Astrocyte (in vitro differentiated cells and primary cell): ENCODE measurements around the gene LAMA5. TPM values are rescaled to one million over a fixed set of nuclear protein-coding genes. Genes with fewer than 3 reads are reported as not detected.

Source experiments
- DNase-seq: peaks from one replicate; pipeline ENCODE4 v3.0.0-alpha.2; 2010; ENCODE audit warnings: low read depth
- FAIRE-seq: peaks from 2 replicates; lab custom pipeline; 2011; peaks lifted over from hg19 to GRCh38; lab: Jason Lieb, UNC
- H2AFZ ChIP-seq: 2 replicates; pipeline ENCODE4 v1.6.0; 2012; ENCODE audit warnings: low read depth, low read length, inconsistent platforms
- H3K27ac ChIP-seq: 2 replicates; pipeline ENCODE4 v1.5.1; 2011; ENCODE audit warnings: low read depth, low read length, inconsistent platforms
- H3K27me3 ChIP-seq: 2 replicates; pipeline ENCODE4 v1.6.0; 2011; ENCODE audit warnings: low read length, inconsistent platforms; ENCODE audit not compliant: insufficient read depth
- H3K36me3 ChIP-seq: 2 replicates; pipeline ENCODE4 v1.5.1; 2011; ENCODE audit warnings: low read length, inconsistent platforms; ENCODE audit not compliant: insufficient read depth
- H3K4me1 ChIP-seq: 2 replicates; pipeline ENCODE4 v1.5.1; 2011; ENCODE audit warnings: low read length, inconsistent platforms; ENCODE audit not compliant: insufficient read depth
- H3K4me2 ChIP-seq: 2 replicates; pipeline ENCODE4 v1.6.0; 2012; ENCODE audit warnings: low read length, inconsistent platforms
- H3K4me3 ChIP-seq: 2 replicates; pipeline ENCODE4 v1.5.1; 2011; ENCODE audit warnings: low read depth, mild to moderate bottlenecking, low read length, inconsistent platforms; ENCODE audit not compliant: insufficient read depth
- H3K79me2 ChIP-seq: 2 replicates; pipeline ENCODE4 v1.6.0; 2012; ENCODE audit warnings: mild to moderate bottlenecking, low read length, inconsistent platforms; ENCODE audit not compliant: insufficient read depth
- H3K9ac ChIP-seq: 2 replicates; pipeline ENCODE4 v1.6.0; 2012; ENCODE audit warnings: mild to moderate bottlenecking, low read length, inconsistent platforms
- H3K9me3 ChIP-seq: 2 replicates; pipeline ENCODE4 v1.5.1; 2012; ENCODE audit warnings: low read depth, mild to moderate bottlenecking, low read length, inconsistent platforms; ENCODE audit not compliant: insufficient read depth
- H4K20me1 ChIP-seq: 2 replicates; pipeline ENCODE4 v1.6.0; 2012; ENCODE audit warnings: low read length, inconsistent platforms; ENCODE audit not compliant: insufficient read depth
- H3K27ac Mint-ChIP-seq: one replicate; pipeline ENCODE4 v1.8.0; 2021; ENCODE audit warnings: mild to moderate bottlenecking, mixed read lengths; ENCODE audit not compliant: unreplicated experiment
- H3K27me3 Mint-ChIP-seq: one replicate; pipeline ENCODE4 v1.8.0; 2021; ENCODE audit warnings: low read depth, mixed read lengths; ENCODE audit not compliant: unreplicated experiment
- H3K36me3 Mint-ChIP-seq: one replicate; pipeline ENCODE4 v1.8.0; 2021; ENCODE audit warnings: low read depth, mixed read lengths; ENCODE audit not compliant: unreplicated experiment
- H3K4me1 Mint-ChIP-seq: one replicate; pipeline ENCODE4 v1.8.0; 2021; ENCODE audit warnings: low read depth, mixed read lengths; ENCODE audit not compliant: unreplicated experiment
- H3K4me3 Mint-ChIP-seq: one replicate; pipeline ENCODE4 v1.8.0; 2021; ENCODE audit warnings: mild to moderate bottlenecking, moderate library complexity, mixed read lengths; ENCODE audit not compliant: unreplicated experiment
- H3K9me3 Mint-ChIP-seq: one replicate; pipeline ENCODE4 v1.8.0; 2021; ENCODE audit warnings: mild to moderate bottlenecking, mixed read lengths; ENCODE audit not compliant: unreplicated experiment
- EZH2 ChIP-seq: IDR thresholded peaks from 2 replicates; pipeline ENCODE4 v1.6.1; 2012; ENCODE audit warnings: mild to moderate bottlenecking, low read length, inconsistent platforms; ENCODE audit not compliant: insufficient read depth
- total RNA-seq: library from RNA; stranded (reverse); gene quantifications from 2 replicates; pipeline ENCODE4 v1.2.1, GENCODE V29; 2021
- TF ChIP-seq, protein P1 (sequence below): IDR thresholded peaks from 2 replicates; pipeline ENCODE4 v1.5.1; 2011; ENCODE audit warnings: low read depth, mild to moderate bottlenecking, inconsistent platforms, low read length, moderate library complexity; ENCODE audit not compliant: insufficient read depth

LAMA5 gene
- total RNA-seq, 1 donor from 2014 or later, result 350 TPM

DNA sequence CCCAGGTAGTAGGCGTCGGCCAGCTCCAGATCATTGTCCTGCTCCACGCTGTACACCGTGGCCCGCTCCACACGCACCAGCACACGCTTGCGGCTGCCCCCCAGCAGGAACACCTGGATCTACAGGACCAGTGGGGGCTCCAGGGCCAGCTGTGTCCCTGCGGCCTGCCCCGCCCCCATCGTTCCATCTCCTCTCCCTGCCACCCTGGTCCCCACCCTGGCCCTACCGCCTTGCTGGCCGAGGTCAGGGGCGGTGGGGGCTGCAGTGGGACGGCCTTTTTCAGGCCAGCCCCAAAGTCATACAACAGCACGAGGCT lies 54.5 kb downstream of the LAMA5 start:
- H3K9me3 Mint-ChIP-seq, result no peaks in the 10 kb centered on the region
- FAIRE-seq (no peak), DNase-seq (no peak)
- Histone ChIP-seq H3K9ac (no peak overlapping the region), H3K9me3 (no peaks in the 10 kb centered on the region), H2AFZ (no peak overlapping the region), H3K4me1 (no peaks in the 10 kb centered on the region), H3K4me3 (no peak overlapping the region), H4K20me1 (peaks cover 13% of the 10 kb centered on the region), H3K27me3 (no peaks in the 10 kb centered on the region), H3K36me3 (peaks cover 7% of the 10 kb centered on the region), H3K79me2 (peaks cover 2% of the 10 kb centered on the region), H3K27ac (no peak overlapping the region), H3K4me2 (no peak overlapping the region)
- peaks cover 9% of the 10 kb centered on the region for H3K36me3 Mint-ChIP-seq
- H3K27ac Mint-ChIP-seq, result no peak overlapping the region
- TF ChIP-seq, protein P1, sequence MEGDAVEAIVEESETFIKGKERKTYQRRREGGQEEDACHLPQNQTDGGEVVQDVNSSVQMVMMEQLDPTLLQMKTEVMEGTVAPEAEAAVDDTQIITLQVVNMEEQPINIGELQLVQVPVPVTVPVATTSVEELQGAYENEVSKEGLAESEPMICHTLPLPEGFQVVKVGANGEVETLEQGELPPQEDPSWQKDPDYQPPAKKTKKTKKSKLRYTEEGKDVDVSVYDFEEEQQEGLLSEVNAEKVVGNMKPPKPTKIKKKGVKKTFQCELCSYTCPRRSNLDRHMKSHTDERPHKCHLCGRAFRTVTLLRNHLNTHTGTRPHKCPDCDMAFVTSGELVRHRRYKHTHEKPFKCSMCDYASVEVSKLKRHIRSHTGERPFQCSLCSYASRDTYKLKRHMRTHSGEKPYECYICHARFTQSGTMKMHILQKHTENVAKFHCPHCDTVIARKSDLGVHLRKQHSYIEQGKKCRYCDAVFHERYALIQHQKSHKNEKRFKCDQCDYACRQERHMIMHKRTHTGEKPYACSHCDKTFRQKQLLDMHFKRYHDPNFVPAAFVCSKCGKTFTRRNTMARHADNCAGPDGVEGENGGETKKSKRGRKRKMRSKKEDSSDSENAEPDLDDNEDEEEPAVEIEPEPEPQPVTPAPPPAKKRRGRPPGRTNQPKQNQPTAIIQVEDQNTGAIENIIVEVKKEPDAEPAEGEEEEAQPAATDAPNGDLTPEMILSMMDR, result no peak
- TF ChIP-seq EZH2, result no peak
- no peak overlapping the region for H3K4me3 Mint-ChIP-seq
- no peaks in the 10 kb centered on the region for H3K27me3 Mint-ChIP-seq
- no peaks in the 10 kb centered on the region for H3K4me1 Mint-ChIP-seq

DNA sequence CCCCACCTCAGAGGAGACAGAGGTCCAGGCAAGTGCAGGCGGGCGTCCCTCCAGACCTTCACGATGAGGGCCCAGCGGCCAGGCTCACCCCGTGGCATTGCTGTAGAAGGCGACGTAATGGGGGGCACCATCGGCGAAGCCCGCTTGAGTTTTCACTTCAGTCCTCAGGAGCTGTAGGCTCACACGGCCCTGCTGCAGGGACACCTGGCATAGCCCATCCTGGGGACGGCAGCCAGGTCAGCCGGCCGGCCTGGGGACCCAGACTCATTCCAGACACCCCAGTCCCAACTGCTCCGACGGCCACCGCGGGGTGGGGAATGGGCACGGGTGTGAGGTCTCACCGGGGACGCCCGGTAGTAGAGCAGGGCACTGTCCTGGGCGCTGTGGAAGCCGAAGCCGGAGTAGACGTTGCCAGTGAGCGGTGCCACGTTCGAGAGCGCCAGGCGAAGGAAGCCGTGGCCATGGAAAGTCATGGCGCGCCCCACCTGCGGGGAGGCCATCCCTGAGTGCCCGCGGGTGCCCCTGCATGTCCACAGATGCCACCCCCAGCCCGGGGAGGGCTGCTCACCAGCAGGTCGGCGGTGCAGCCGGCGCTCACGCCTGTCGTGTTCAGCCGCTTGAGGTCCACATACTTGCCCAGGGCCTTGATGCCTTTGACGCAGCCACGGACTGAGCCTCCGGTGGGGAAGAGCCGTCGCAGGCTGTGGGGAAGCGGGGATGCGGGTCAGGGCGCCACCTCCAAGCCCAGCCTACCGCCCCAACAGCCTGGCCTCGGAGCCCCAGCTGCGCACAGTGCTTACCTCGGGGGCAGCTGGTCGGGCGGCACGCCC lies 55.1 kb downstream of the LAMA5 start:
- H4K20me1 ChIP-seq, result peaks cover 19% of the 10 kb centered on the region
- no peak for DNase-seq
- no peaks in the 10 kb centered on the region for H3K4me1 ChIP-seq
- H3K4me1 Mint-ChIP-seq, result no peaks in the 10 kb centered on the region
- H3K9ac ChIP-seq, result no peak overlapping the region
- no peaks in the 10 kb centered on the region for H3K27me3 Mint-ChIP-seq
- no peaks in the 10 kb centered on the region for H3K27me3 ChIP-seq
- TF ChIP-seq, protein P1, result no peak
- no peak for TF ChIP-seq EZH2
- no peaks in the 10 kb centered on the region for H3K9me3 Mint-ChIP-seq
- no peak overlapping the region for H3K4me2 ChIP-seq
- no peaks in the 10 kb centered on the region for H3K9me3 ChIP-seq
- peaks cover 8% of the 10 kb centered on the region for H3K36me3 ChIP-seq
- H3K79me2 ChIP-seq, result peaks cover 8% of the 10 kb centered on the region
- H3K36me3 Mint-ChIP-seq, result peaks cover 9% of the 10 kb centered on the region
- no peak overlapping the region for H3K27ac ChIP-seq
- H3K4me3 ChIP-seq, result no peak overlapping the region
- FAIRE-seq, result no peak
- no peak overlapping the region for H3K27ac Mint-ChIP-seq
- no peak overlapping the region for H3K4me3 Mint-ChIP-seq
- H2AFZ ChIP-seq, result no peak overlapping the region

DNA sequence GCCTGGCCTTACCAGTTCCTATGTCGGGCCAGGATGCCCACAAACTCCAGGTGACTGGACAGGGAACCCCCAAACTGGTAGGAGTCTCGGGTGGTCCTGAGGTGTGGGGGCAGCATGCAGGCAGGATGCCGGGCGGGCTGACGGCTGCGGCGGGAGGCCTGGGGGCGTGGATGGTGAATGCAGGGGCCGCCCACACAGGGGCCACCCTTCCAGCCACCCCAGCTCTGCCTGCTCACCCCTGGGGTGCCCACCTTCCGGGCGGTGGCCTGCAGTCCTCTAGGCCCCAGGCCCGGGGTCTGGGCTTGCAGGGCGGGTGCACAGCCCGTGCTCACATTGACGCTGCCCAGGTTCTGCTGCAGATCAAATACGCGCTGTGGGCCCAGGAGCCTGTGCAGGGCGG lies 56.0 kb downstream of the LAMA5 start:
- no peak overlapping the region for H3K9ac ChIP-seq
- no peaks in the 10 kb centered on the region for H3K9me3 Mint-ChIP-seq
- no peaks in the 10 kb centered on the region for H3K27me3 ChIP-seq
- H3K36me3 ChIP-seq, result peaks cover 10% of the 10 kb centered on the region
- DNase-seq, result no peak
- H4K20me1 ChIP-seq, result peaks cover 28% of the 10 kb centered on the region
- no peak overlapping the region for H3K4me3 Mint-ChIP-seq
- FAIRE-seq, result no peak
- no peaks in the 10 kb centered on the region for H3K9me3 ChIP-seq
- no peak overlapping the region for H3K4me2 ChIP-seq
- H3K27ac ChIP-seq, result no peak overlapping the region
- H3K27ac Mint-ChIP-seq, result no peak overlapping the region
- H3K27me3 Mint-ChIP-seq, result no peaks in the 10 kb centered on the region
- H3K4me1 Mint-ChIP-seq, result no peaks in the 10 kb centered on the region
- no peak overlapping the region for H2AFZ ChIP-seq
- TF ChIP-seq EZH2, result no peak
- TF ChIP-seq, protein P1, result no peak
- no peak overlapping the region for H3K4me3 ChIP-seq
- peaks cover 9% of the 10 kb centered on the region for H3K36me3 Mint-ChIP-seq
- H3K79me2 ChIP-seq, result peaks cover 17% of the 10 kb centered on the region
- no peaks in the 10 kb centered on the region for H3K4me1 ChIP-seq
